HCT116 (cell line): ENCODE results near the gene AADACL4. TPM values are rescaled to one million over a fixed set of nuclear protein-coding genes. Genes with fewer than 3 reads are reported as not detected.

Experiments used
- ATAC-seq: fragments of 200-7000 bp; cut with Tn5 transposase; 2 replicates; pipeline ENCODE4 v1.9.1; 2020; ENCODE audit warnings: mild to moderate bottlenecking, moderate library complexity
- BruUV-seq: library from RNA; stranded (reverse); fragments of 400-500 nt; replicated peaks from 2 replicates; lab custom pipeline; 2021; lab: Mats Ljungman, UMichigan
- CTCF ChIA-PET: fragments of 300-600 bp; sonication (Branson Sonifier 250); formaldehyde crosslinking; loops from one replicate; lab custom pipeline; 2021; ENCODE audit warnings: antibody characterized with exemption; lab: Charles Lee
- POLR2A ChIA-PET: fragments of 300-600, 350-600 bp; sonication (Branson Sonifier 250); formaldehyde crosslinking; loops from one replicate; lab custom pipeline; 2021; ENCODE audit warnings: antibody characterized with exemption; lab: Charles Lee
- RAD21 ChIA-PET, 2 experiments: fragments of 300-600 bp; sonication (Branson Sonifier 250); formaldehyde crosslinking; loops; one replicate each; lab custom pipeline; 2023; ENCODE audit warnings: low total read pairs in 2 of 2; ENCODE audit not compliant: uncharacterized antibody in 2 of 2, unreplicated experiment in 2 of 2, low non-redundant PET in 1 of 2; lab: Charles Lee
- DNase-seq: peaks from one replicate; pipeline ENCODE4 v3.0.0-alpha.2; 2010; ENCODE audit warnings: low read depth, low spot score
- H2AFZ ChIP-seq: fragments of 200-600 bp; shearing (Covaris generic), sonication (generic); 2 replicates; pipeline ENCODE4 v1.6.1; 2017; ENCODE audit warnings: low read depth, mixed run types, mixed read lengths, antibody characterized with exemption, low read length; ENCODE audit not compliant: poor library complexity, severe bottlenecking
- H3K27ac ChIP-seq: 2 replicates; pipeline ENCODE4 v1.5.1; 2012; ENCODE audit warnings: low read depth, low read length
- H3K27me3 ChIP-seq: fragments of 200-600 bp; sonication (generic); 2 replicates; pipeline ENCODE4 v1.6.1; 2016; ENCODE audit warnings: mixed run types, low read length, mixed read lengths; ENCODE audit not compliant: insufficient read depth
- H3K36me3 ChIP-seq, 2 experiments: fragments of 200-500 bp in 1 of 2; fragments of 200-600 bp in 1 of 2; sonication (Bioruptor generic) in 1 of 2; sonication (generic) in 1 of 2; 2 replicates each; pipeline versions ENCODE4 v1.5.1 to v1.6.1; 2014 to 2016; ENCODE audit warnings: low read length in 2 of 2, inconsistent platforms in 1 of 2, mixed read lengths in 1 of 2, mixed run types in 1 of 2; ENCODE audit not compliant: insufficient read depth in 2 of 2, control insufficient read depth in 1 of 2
- H3K4me1 ChIP-seq, 2 experiments: fragments of 200-600 bp in 1 of 2; sonication (generic) in 1 of 2; 2 replicates each; pipeline versions ENCODE4 v1.5.1 to v1.6.1; 2012 to 2017; ENCODE audit warnings: low read length in 2 of 2, inconsistent platforms in 1 of 2, mild to moderate bottlenecking in 1 of 2, mixed read lengths in 1 of 2, mixed run types in 1 of 2, moderate library complexity in 1 of 2; ENCODE audit not compliant: insufficient read depth in 2 of 2, control insufficient read depth in 1 of 2
- H3K4me2 ChIP-seq: fragments of 200-600 bp; sonication (generic); 2 replicates; pipeline ENCODE4 v1.6.1; 2017; ENCODE audit warnings: mixed run types, low read length, mixed read lengths
- H3K4me3 ChIP-seq, 2 experiments: fragments of 200-600 bp in 1 of 2; sonication (generic) in 1 of 2; replicated peaks in 1 of 2; 2 replicates each; pipeline ENCODE4 v1.5.1; 2011 to 2016; ENCODE audit warnings: low read length in 2 of 2, control low read depth in 1 of 2, low read depth in 1 of 2, mild to moderate bottlenecking in 1 of 2, mixed read lengths in 1 of 2, mixed run types in 1 of 2
- H3K79me2 ChIP-seq: fragments of 200-600 bp; sonication (generic); 2 replicates; pipeline ENCODE4 v1.6.1; 2017; ENCODE audit warnings: mild to moderate bottlenecking, mixed run types, low read length, moderate library complexity, mixed read lengths; ENCODE audit not compliant: insufficient read depth
- H3K9ac ChIP-seq: fragments of 200-600 bp; sonication (generic); 2 replicates; pipeline ENCODE4 v1.6.1; 2016; ENCODE audit warnings: low read length, mixed read lengths
- H3K9me2 ChIP-seq: fragments of 200-600 bp; sonication (generic), shearing (Covaris generic); 2 replicates; pipeline ENCODE4 v1.6.1; 2017; ENCODE audit warnings: mixed run types, mild to moderate bottlenecking, moderate library complexity; ENCODE audit not compliant: insufficient read depth
- H3K9me3 ChIP-seq, 2 experiments: fragments of 200-500 bp in 1 of 2; fragments of 200-600 bp in 1 of 2; sonication (Bioruptor generic) in 1 of 2; sonication (generic) in 1 of 2; 2 replicates each; pipeline ENCODE4 v1.6.1; 2014 to 2017; ENCODE audit warnings: low read length in 2 of 2, mixed read lengths in 2 of 2, inconsistent platforms in 1 of 2, low read depth in 1 of 2, mild to moderate bottlenecking in 1 of 2, mixed run types in 1 of 2, moderate library complexity in 1 of 2; ENCODE audit not compliant: control insufficient read depth in 1 of 2, insufficient read depth in 1 of 2
- H4K20me1 ChIP-seq: fragments of 200-600 bp; sonication (generic), shearing (Covaris generic); 2 replicates; pipeline ENCODE4 v1.6.1; 2017; ENCODE audit warnings: mixed run types, mild to moderate bottlenecking, moderate library complexity; ENCODE audit not compliant: insufficient read depth
- ATF3 ChIP-seq: IDR thresholded peaks from 2 replicates; pipeline ENCODE4 v1.6.1; 2012
- CBX3 ChIP-seq: IDR thresholded peaks from 2 replicates; pipeline ENCODE4 v1.6.1; 2012; ENCODE audit warnings: low read depth
- CEBPB ChIP-seq: IDR thresholded peaks from 2 replicates; pipeline ENCODE4 v1.6.1; 2012; ENCODE audit warnings: low read depth
- CTCF ChIP-seq, 3 experiments: fragments of 200-600 bp in 1 of 3; sonication (generic) in 1 of 3; IDR thresholded peaks in 2 of 3; conservative IDR thresholded peaks in 1 of 3; 2 replicates each; pipeline ENCODE4 v1.5.1; 2012 to 2017; ENCODE audit warnings: low read depth in 2 of 3, low read length in 2 of 3, antibody characterized with exemption in 1 of 3, borderline replicate concordance in 1 of 3, control low read depth in 1 of 3, mild to moderate bottlenecking in 1 of 3, mixed read lengths in 1 of 3, mixed run types in 1 of 3, moderate library complexity in 1 of 3; ENCODE audit not compliant: insufficient read depth in 1 of 3
- EGR1 ChIP-seq: IDR thresholded peaks from 2 replicates; pipeline ENCODE4 v1.6.1; 2012; ENCODE audit warnings: low read depth
- ELF1 ChIP-seq: IDR thresholded peaks from 2 replicates; pipeline ENCODE4 v1.6.1; 2012; ENCODE audit warnings: low read depth, borderline replicate concordance
- EZH2 ChIP-seq: fragments of 200-600 bp; sonication (generic); IDR thresholded peaks from 2 replicates; pipeline ENCODE4 v1.6.1; 2017; ENCODE audit warnings: antibody characterized with exemption, mixed run types
- EZH2phosphoT487 ChIP-seq: fragments of 200-600 bp; IDR thresholded peaks from 2 replicates; pipeline ENCODE4 v1.6.1; 2018; ENCODE audit warnings: antibody characterized with exemption, borderline replicate concordance
- FOSL1 ChIP-seq: IDR thresholded peaks from 2 replicates; pipeline ENCODE4 v1.6.1; 2012; ENCODE audit warnings: low read depth
- JUND ChIP-seq: IDR thresholded peaks from 2 replicates; pipeline ENCODE4 v1.6.1; 2012
- MAX ChIP-seq: IDR thresholded peaks from 2 replicates; pipeline ENCODE4 v1.6.1; 2012
- POLR2AphosphoS5 ChIP-seq: IDR thresholded peaks from 2 replicates; pipeline ENCODE4 v1.6.1; 2011; ENCODE audit warnings: mild to moderate bottlenecking, low read depth, low read length, moderate library complexity
- RAD21 ChIP-seq: IDR thresholded peaks from 2 replicates; pipeline ENCODE4 v1.6.1; 2012; ENCODE audit warnings: low read depth, mild to moderate bottlenecking
- REST ChIP-seq: IDR thresholded peaks from 2 replicates; pipeline ENCODE4 v1.6.1; 2012; ENCODE audit warnings: low read depth
- SIN3A ChIP-seq: IDR thresholded peaks from 2 replicates; pipeline ENCODE4 v1.6.1; 2012; ENCODE audit warnings: low read depth
- SP1 ChIP-seq: IDR thresholded peaks from 2 replicates; pipeline ENCODE4 v1.6.1; 2012; ENCODE audit warnings: low read depth
- YY1 ChIP-seq: IDR thresholded peaks from 2 replicates; pipeline ENCODE4 v1.6.1; 2011; ENCODE audit warnings: low read length, low read depth, moderate library complexity, mild to moderate bottlenecking; ENCODE audit not compliant: insufficient replicate concordance; ENCODE audit errors: extremely low read depth
- ZBTB33 ChIP-seq: IDR thresholded peaks from 2 replicates; pipeline ENCODE4 v1.6.1; 2011; ENCODE audit warnings: mild to moderate bottlenecking, low read length, moderate library complexity; ENCODE audit not compliant: insufficient replicate concordance; ENCODE audit errors: extremely low read depth
- ZFX ChIP-seq: fragments of 450-650 bp; IDR thresholded peaks from 2 replicates; pipeline ENCODE4 v1.6.1; 2017
- ZNF274 ChIP-seq: fragments of 200-500 bp; sonication (Bioruptor generic); IDR thresholded peaks from 2 replicates; pipeline ENCODE4 v1.6.1; 2014; ENCODE audit warnings: mild to moderate bottlenecking, low read depth, low read length, inconsistent platforms
- intact Hi-C: fragments of 100-400 bp; cut with micrococcal nuclease; formaldehyde crosslinking; loops from 2 replicates; pipeline ENCODE4 v1.10.0; 2022
- total RNA-seq: library from RNA; stranded (reverse); gene quantifications from one replicate; pipeline ENCODE4 v1.2.1, GENCODE V29; 2021; ENCODE audit not compliant: unreplicated experiment

The AADACL4 gene
- total RNA-seq, 1 experiment from 2014 or later = not detected

GRCh38 chr1:12662556-12662955 is 18.7 kb downstream of the AADACL4 start:
- Histone ChIP-seq H3K27me3 (no peaks in the 10 kb centered on the region), H3K9me2 (no peaks in the 10 kb centered on the region), H3K9ac (no peak overlapping the region), H3K4me2 (no peak overlapping the region), H3K27ac (no peak overlapping the region), H4K20me1 (no peaks in the 10 kb centered on the region), H3K79me2 (no peaks in the 10 kb centered on the region), H2AFZ (no peak overlapping the region), H3K4me3 (no peak overlapping the region), H3K36me3 (no peaks in the 10 kb centered on the region), H3K4me1 (peaks cover 0 to 6% of the 10 kb centered on the region in 2 experiments; a peak in 1 of 4 replicates), H3K9me3 (no peaks in the 10 kb centered on the region)
- TF ChIP-seq FOSL1 (no peak), MAX (no peak), EGR1 (no peak), JUND (no peak), YY1 (no peak), EZH2phosphoT487 (no peak), CEBPB (no peak), ELF1 (no peak), CBX3 (no peak), SP1 (no peak), SIN3A (no peak), CTCF (IDR thresholded peaks at IDR 0.05 in 2 of 3, conservative IDR thresholded peaks at IDR 0.05 in 1 of 3; ENCODE audit: borderline replicate concordance in 1 of 3, insufficient read depth in 1 of 3, low read depth in 2 of 3, low read length in 2 of 3) (no peak), RAD21 (no peak), ATF3 (no peak), ZFX (no peak), ZNF274 (no peak), ZBTB33 (no peak), POLR2AphosphoS5 (no peak), EZH2 (no peak), REST (no peak)
- CTCF ChIA-PET = interaction anchor here (1.3 kb wide), 1 partner anchor 391 kb away, joined by 3 read pairs; no protein-coding TSS in a partner anchor
- ATAC-seq = no peak
- RAD21 ChIA-PET = no interaction called here
- intact Hi-C loops = no loop called here
- POLR2A ChIA-PET = no interaction called here
- no peak for DNase-seq
- BruUV-seq = no TSS peak
